C4-2B (cell line): Measurements from ENCODE around the gene FOXO6.

Experiments used
- CTCF ChIP-seq: fragments of 450-650 bp; conservative IDR thresholded peaks from 2 replicates; pipeline ENCODE4 v1.5.1; 2017; ENCODE audit warnings: mild to moderate bottlenecking
- ZFX ChIP-seq: fragments of 450-650 bp; IDR thresholded peaks from 2 replicates; pipeline ENCODE4 v1.6.1; 2017

- TF ChIP-seq CTCF (no peak), ZFX (no peak)
These were observed 12.8 kb upstream of the FOXO6 start for GRCh38 chr1:41348394-41348793.
